ENCODE results near the gene MAGEF1.

MAGEF1 gene

GRCh38 chr3:184725176-184725719 lies 13.4 kb upstream of the MAGEF1 start:
- DNase-seq (ENCODE audit: low spot score) = no peak

GRCh38 chr3:184724699-184725098 lies 12.8 kb upstream of the MAGEF1 start:
- no peak for DNase-seq (ENCODE audit: low spot score)

- DNase-seq (ENCODE audit: low spot score) = no peak
These were observed 7.8 kb upstream of the MAGEF1 start for GRCh38 chr3:184719709-184720108.

- no peak for DNase-seq (ENCODE audit: low spot score)
These were observed 6.6 kb upstream of the MAGEF1 start for GRCh38 chr3:184718431-184718830.

- peak; percentile 50 for DNase-seq (ENCODE audit: low spot score)
These were observed 5.6 kb upstream of the MAGEF1 start for GRCh38 chr3:184717399-184717983.

- DNase-seq (ENCODE audit: low spot score) = peak; percentile 36
These were observed 4.9 kb upstream of the MAGEF1 start for GRCh38 chr3:184716622-184717398.

DNA sequence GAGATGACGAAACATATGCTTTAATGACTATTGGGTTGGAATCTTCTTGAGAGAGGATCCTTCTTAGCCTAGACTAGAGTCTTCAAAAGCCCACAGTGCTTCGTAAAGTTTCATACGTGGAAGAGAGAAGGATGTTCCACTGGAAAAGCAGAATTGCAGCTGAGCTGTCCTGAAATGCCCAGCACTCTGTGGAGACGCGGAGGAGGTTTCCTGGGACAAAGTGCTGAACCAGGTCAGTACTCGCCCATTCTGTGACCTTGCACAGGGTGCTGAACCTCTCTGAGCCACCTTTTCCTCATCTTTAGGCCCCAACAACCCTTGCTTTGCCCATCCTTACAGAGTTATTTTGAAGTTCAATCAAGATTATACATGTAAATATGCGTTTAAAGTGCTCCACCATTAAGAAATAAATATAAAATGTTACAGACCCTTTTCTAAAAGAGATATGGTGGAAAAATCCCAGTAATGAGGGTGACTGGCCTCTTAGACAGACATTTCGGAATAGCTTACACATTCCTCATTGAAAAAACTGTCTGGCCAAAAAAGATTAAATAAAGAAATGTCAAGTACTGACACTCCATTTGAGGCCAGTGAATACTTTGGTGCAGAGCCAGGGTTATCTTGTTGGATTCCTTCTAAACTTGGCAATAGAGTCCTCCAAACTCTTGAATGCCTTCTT lies 4.2 kb upstream of the MAGEF1 start:
- DNase-seq (ENCODE audit: low spot score) = no peak

- DNase-seq (ENCODE audit: low spot score) = no peak
These were observed 1.7 kb upstream of the MAGEF1 start for GRCh38 chr3:184713521-184713920.

DNA sequence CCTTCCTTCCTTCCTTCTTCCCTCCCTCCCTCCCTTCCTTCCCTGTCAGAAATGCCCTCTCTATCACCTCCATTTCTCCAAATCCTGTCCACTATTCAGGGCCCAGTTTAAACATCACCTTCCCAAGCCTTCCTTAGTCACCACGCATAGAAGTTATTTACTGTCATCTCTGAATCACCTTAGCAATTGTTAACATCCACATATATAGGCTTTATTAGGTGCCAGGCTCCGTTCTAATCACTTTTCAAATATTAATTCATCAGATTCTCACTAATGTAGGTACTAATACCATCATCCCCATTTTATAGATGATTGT lies 1.1 kb upstream of the MAGEF1 start:
- no peak for DNase-seq (ENCODE audit: low spot score)

GRCh38 chr3:184712248-184713039 lies 580 bp upstream of the MAGEF1 start:
- DNase-seq (ENCODE audit: low spot score) = no peak

GRCh38 chr3:184710870-184711492 lies 883 bp downstream of the MAGEF1 start:
- DNase-seq (ENCODE audit: low spot score) = peak; percentile 15

- no peak for DNase-seq (ENCODE audit: low spot score)
These were observed 8.2 kb downstream of the MAGEF1 start for GRCh38 chr3:184703657-184704056.

GRCh38 chr3:184700759-184701158 lies 11.1 kb downstream of the MAGEF1 start:
- no peak for DNase-seq (ENCODE audit: low spot score)

GRCh38 chr3:184697845-184698244 lies 14.0 kb downstream of the MAGEF1 start:
- no peak for DNase-seq (ENCODE audit: low spot score)

DNA sequence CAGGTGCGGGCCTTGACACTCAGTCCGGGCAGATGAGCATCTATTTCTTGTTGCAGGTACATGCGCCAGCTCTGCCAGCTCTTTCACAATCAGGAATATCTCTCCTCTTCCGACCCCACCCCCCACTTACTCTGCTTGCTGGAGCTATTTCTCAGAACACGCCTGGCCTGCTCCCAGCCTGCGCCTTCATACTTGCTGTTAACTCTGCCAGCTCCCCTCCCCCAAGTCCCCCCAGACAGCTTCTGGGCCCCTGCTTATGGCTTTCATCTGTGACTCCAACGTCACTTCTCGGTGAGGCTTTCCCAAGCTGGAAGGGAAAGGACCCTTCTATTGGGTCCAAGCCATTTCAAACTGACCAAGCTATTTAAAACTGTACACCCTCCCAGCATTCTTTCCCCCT lies 15.2 kb downstream of the MAGEF1 start:
- no peak for DNase-seq (ENCODE audit: low spot score)

- no peak for DNase-seq (ENCODE audit: low spot score)
These were observed 17.1 kb downstream of the MAGEF1 start for GRCh38 chr3:184694716-184695115.

- DNase-seq (ENCODE audit: low spot score) = no peak
These were observed 17.7 kb downstream of the MAGEF1 start for GRCh38 chr3:184694133-184694665.

GRCh38 chr3:184693011-184693975 lies 18.6 kb downstream of the MAGEF1 start:
- no peak for DNase-seq (ENCODE audit: low spot score)

DNA sequence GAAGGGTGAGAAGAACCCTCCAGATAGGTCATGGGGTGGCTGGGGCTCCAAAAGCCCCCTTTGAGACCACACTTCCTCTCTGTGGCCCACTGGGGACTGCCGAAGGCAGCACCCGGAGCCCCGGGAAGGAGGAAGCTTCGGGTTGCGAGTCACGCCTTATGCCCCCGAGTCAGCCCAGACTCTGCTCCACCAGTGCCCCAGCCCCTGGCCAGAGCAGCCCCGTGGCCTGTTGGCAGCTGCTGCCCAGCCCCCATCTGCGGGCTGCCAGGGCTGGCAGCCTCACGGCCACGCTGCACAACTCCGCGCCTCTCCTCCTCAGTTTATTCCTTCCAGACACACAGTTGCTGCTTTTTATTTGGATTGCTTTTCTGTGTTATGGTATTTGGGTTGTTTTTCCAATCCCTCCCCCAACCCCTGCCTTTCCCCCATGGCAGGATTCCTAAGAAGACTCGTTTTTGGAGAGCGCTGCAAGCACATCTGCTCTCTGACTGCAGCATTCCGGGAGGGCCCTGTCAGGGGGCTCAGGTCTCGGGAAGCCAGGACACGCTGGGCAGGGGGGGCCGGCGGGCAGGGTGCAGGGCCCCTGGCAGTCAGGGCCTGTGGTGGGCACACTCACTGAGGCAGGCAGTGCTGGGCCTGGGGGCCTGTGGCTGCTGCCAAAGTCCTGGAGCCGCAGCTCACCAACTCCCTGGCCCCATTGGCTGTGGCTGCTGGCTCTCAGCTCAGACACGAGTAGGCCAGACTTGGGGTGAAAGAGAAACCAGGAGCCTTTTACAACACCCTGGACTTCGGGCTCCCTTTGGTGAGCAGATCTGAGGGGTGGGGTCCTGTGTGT lies 20.2 kb downstream of the MAGEF1 start:
- no peak for DNase-seq (ENCODE audit: low spot score)
